GM23248 (cell line): Measurements from ENCODE around the gene PTPRN2. TPM values are rescaled to one million over a fixed set of nuclear protein-coding genes. Genes with fewer than 3 reads are reported as not detected.
"Not testable (repeated sequence)": the region's sequence is repeated elsewhere in the genome, so short reads cannot be mapped to it uniquely, and the experiment has no call there.

Source experiments
- DNase-seq: peaks from one replicate; pipeline ENCODE4 v3.0.0-alpha.2; 2015
- H2AFZ ChIP-seq: fragments of 200-600 bp; sonication (generic); 2 replicates; pipeline ENCODE4 v1.6.1; 2016; ENCODE audit warnings: antibody characterized with exemption
- H3F3A ChIP-seq: fragments of 200-600 bp; sonication (generic); 2 replicates; pipeline ENCODE4 v1.6.1; 2016; ENCODE audit warnings: mild to moderate bottlenecking, antibody characterized with exemption, mixed run types; ENCODE audit not compliant: insufficient read depth
- H3K27ac ChIP-seq: fragments of 200-600 bp; sonication (generic); 2 replicates; pipeline ENCODE4 v1.5.1; 2016; ENCODE audit warnings: mild to moderate bottlenecking
- H3K27me3 ChIP-seq: fragments of 200-600 bp; sonication (generic); replicated peaks from 2 replicates; pipeline ENCODE4 v1.6.1; 2016; ENCODE audit warnings: mild to moderate bottlenecking; ENCODE audit not compliant: insufficient read depth
- H3K36me3 ChIP-seq: fragments of 200-600 bp; sonication (generic); 2 replicates; pipeline ENCODE4 v1.6.1; 2016; ENCODE audit warnings: low read depth, mild to moderate bottlenecking
- H3K4me1 ChIP-seq: fragments of 200-600 bp; sonication (generic); 2 replicates; pipeline ENCODE4 v1.6.1; 2016; ENCODE audit warnings: mild to moderate bottlenecking; ENCODE audit not compliant: insufficient read depth
- H3K4me2 ChIP-seq: fragments of 200-600 bp; sonication (generic); one replicate; pipeline ENCODE4 v1.6.1; 2016; ENCODE audit warnings: mild to moderate bottlenecking; ENCODE audit not compliant: unreplicated experiment
- H3K4me3 ChIP-seq: fragments of 200-600 bp; sonication (generic); 2 replicates; pipeline ENCODE4 v1.5.1; 2016; ENCODE audit warnings: mild to moderate bottlenecking
- H3K79me2 ChIP-seq: fragments of 200-600 bp; sonication (generic); 2 replicates; pipeline ENCODE4 v1.6.1; 2016; ENCODE audit warnings: mild to moderate bottlenecking; ENCODE audit not compliant: insufficient read depth
- H3K9ac ChIP-seq: fragments of 200-600 bp; sonication (generic); 2 replicates; pipeline ENCODE4 v1.6.1; 2016; ENCODE audit warnings: mild to moderate bottlenecking
- H3K9me2 ChIP-seq: fragments of 200-600 bp; sonication (generic); 2 replicates; pipeline ENCODE4 v1.6.1; 2016; ENCODE audit warnings: mixed run types, mild to moderate bottlenecking, moderate library complexity; ENCODE audit not compliant: insufficient read depth
- H3K9me3 ChIP-seq: fragments of 200-600 bp; sonication (generic); one replicate; pipeline ENCODE4 v1.6.1; 2017; ENCODE audit warnings: low read depth
- H4K20me1 ChIP-seq: fragments of 200-600 bp; sonication (generic); 2 replicates; pipeline ENCODE4 v1.6.0; 2016; ENCODE audit not compliant: insufficient read depth
- EZH2 ChIP-seq: fragments of 200-600 bp; sonication (generic); IDR thresholded peaks from 2 replicates; pipeline ENCODE4 v1.6.1; 2018; ENCODE audit warnings: antibody characterized with exemption, mild to moderate bottlenecking; ENCODE audit not compliant: insufficient read depth, poor library complexity, severe bottlenecking
- EZH2phosphoT487 ChIP-seq: fragments of 200-600 bp; sonication (generic); IDR thresholded peaks from 2 replicates; pipeline ENCODE4 v1.6.1; 2018; ENCODE audit warnings: antibody characterized with exemption, moderate library complexity, mild to moderate bottlenecking, low read depth; ENCODE audit not compliant: insufficient read depth
- WGBS, 2 experiments: methylation state at CpG; one replicate each; pipeline ENCODE4 v1.1.6; 2015 to 2017; ENCODE audit warnings: low lambda C conversion rate in 2 of 2, low coverage in 1 of 2; ENCODE audit errors: missing lambda C conversion rate in 2 of 2; 5-methylcytosine and 5-hydroxymethylcytosine counted together
- in situ Hi-C: fragments of 300-500 bp; cut with MboI; formaldehyde crosslinking; loops from 2 replicates; pipeline ENCODE4 v1.15.0; 2020
- polyA plus RNA-seq: library from polyadenylated mRNA; unstranded; fragments of >200 nt; fragmentation: Nextera tagmentation; extraction: Ambion mirVana; gene quantifications from 2 replicates; pipeline ENCODE4 v1.2.1, GENCODE V29; 2016
- total RNA-seq: library from RNA; depleted of rRNA; stranded (reverse); fragments of >200 nt; shearing (Covaris generic); gene quantifications from 2 replicates; pipeline ENCODE4 v1.2.3, GENCODE V29; 2014

Gene PTPRN2
- total and polyA plus RNA-seq, 2 experiments from 2014 or later = 0.13 TPM; not detected in 1

GRCh38 chr7:158521795-158522194 lies 65.8 kb downstream of the PTPRN2 start:
- H3K9ac ChIP-seq, H3K9me2 ChIP-seq, H3K27ac ChIP-seq, H3K4me2 ChIP-seq, H3F3A ChIP-seq, H3K36me3 ChIP-seq, H3K4me1 ChIP-seq, H3K9me3 ChIP-seq, H4K20me1 ChIP-seq, H3K27me3 ChIP-seq, H3K79me2 ChIP-seq, DNase-seq, in situ Hi-C loops, H2AFZ ChIP-seq, H3K4me3 ChIP-seq: not testable (repeated sequence)
- WGBS, 2 experiments = 63% methylated on average over 18 of the region's 18 CpGs; no CpG with 5 or more reads in 1 of the 2 experiments

DNA sequence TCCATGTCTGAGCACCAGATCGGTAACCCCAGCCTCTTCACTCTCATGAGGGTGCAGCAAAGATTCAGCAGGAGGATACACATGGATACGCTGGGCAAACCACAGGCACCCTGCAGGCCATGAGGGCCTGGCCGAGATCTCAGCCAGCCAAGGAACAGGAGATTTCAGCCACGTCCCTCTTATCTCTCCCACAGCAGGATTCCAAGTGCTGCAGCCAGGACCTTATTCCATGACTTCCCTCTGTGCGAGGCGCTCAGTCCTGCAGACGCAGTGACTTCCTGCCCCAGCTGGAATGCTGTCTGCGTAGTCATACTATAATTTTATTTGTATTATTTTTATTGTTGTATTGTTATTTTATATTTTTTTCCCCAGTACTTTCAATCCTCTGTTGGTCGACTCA lies 66.8 kb downstream of the PTPRN2 start:
- no peak overlapping the region for H2AFZ ChIP-seq
- no peaks in the 10 kb centered on the region for H3K4me1 ChIP-seq
- H3K4me3 ChIP-seq = no peak overlapping the region
- no peaks in the 10 kb centered on the region for H3K9me3 ChIP-seq
- H3K9me2 ChIP-seq = no peaks in the 10 kb centered on the region
- H3K36me3 ChIP-seq = no peaks in the 10 kb centered on the region
- no peak overlapping the region for H3K27ac ChIP-seq
- no peak overlapping the region for H3K9ac ChIP-seq
- in situ Hi-C loops = no loop called here
- H4K20me1 ChIP-seq = no peaks in the 10 kb centered on the region
- no peak for TF ChIP-seq EZH2phosphoT487
- no peak for TF ChIP-seq EZH2
- H3K4me2 ChIP-seq = no peak overlapping the region
- no peaks in the 10 kb centered on the region for H3F3A ChIP-seq
- 45% methylated on average over 9 of the region's 9 CpGs for WGBS, 2 experiments
- DNase-seq = no peak
- H3K27me3 ChIP-seq = no peaks in the 10 kb centered on the region
- H3K79me2 ChIP-seq = no peaks in the 10 kb centered on the region

DNA sequence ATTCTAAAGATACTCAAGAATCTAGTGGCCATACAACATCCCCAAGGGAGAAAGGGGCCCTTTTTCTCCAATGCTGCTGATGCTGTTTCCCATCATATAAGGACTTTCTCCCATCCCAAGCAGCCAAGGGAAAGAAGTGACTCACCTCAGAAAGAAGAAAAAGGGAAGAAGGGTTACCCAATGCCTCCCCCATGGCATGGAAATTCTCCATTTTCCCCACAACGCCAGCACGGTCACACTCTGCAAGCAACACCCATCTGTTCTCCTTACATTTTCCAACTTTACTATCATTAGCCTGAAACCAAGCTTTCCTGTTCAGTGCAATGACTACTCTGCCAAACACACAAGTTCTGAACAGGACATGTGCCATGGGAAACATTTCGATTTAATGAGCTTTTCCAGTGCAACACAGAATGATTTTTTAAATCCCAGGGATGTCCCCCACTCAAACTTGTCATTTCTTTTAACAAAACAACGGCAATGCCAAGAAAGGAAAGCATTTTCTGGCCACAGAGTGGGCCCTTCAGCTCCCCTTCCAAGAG lies 67.9 kb downstream of the PTPRN2 start:
- no peaks in the 10 kb centered on the region for H3K9me2 ChIP-seq
- no peak for DNase-seq
- H3K27me3 ChIP-seq = no peaks in the 10 kb centered on the region
- in situ Hi-C loops = no loop called here
- H2AFZ ChIP-seq = no peak overlapping the region
- no peak overlapping the region for H3K27ac ChIP-seq
- no peaks in the 10 kb centered on the region for H4K20me1 ChIP-seq
- no peak overlapping the region for H3K4me2 ChIP-seq
- no peaks in the 10 kb centered on the region for H3K9me3 ChIP-seq
- 18 to 21% methylated on average over 4 of the region's 4 CpGs for whole genome bisulfite sequencing, 2 experiments
- H3K79me2 ChIP-seq = no peaks in the 10 kb centered on the region
- H3K4me1 ChIP-seq = no peaks in the 10 kb centered on the region
- TF ChIP-seq EZH2 (no peak), EZH2phosphoT487 (no peak)
- no peaks in the 10 kb centered on the region for H3F3A ChIP-seq
- no peaks in the 10 kb centered on the region for H3K36me3 ChIP-seq
- no peak overlapping the region for H3K4me3 ChIP-seq
- no peak overlapping the region for H3K9ac ChIP-seq

GRCh38 chr7:158518980-158519632 lies 68.5 kb downstream of the PTPRN2 start:
- no peaks in the 10 kb centered on the region for H3F3A ChIP-seq
- H3K36me3 ChIP-seq = no peaks in the 10 kb centered on the region
- no peak overlapping the region for H3K27ac ChIP-seq
- DNase-seq = no peak
- TF ChIP-seq EZH2phosphoT487 (no peak), EZH2 (no peak)
- no peak overlapping the region for H3K4me2 ChIP-seq
- H3K9me3 ChIP-seq = no peaks in the 10 kb centered on the region
- H3K4me1 ChIP-seq = no peaks in the 10 kb centered on the region
- H4K20me1 ChIP-seq = no peaks in the 10 kb centered on the region
- no peak overlapping the region for H3K9ac ChIP-seq
- in situ Hi-C loops = no loop called here
- H2AFZ ChIP-seq = no peak overlapping the region
- H3K4me3 ChIP-seq = no peak overlapping the region
- H3K9me2 ChIP-seq = no peaks in the 10 kb centered on the region
- H3K27me3 ChIP-seq = no peaks in the 10 kb centered on the region
- WGBS, 2 experiments = 34% methylated on average over 7 of the region's 7 CpGs
- no peaks in the 10 kb centered on the region for H3K79me2 ChIP-seq

DNA sequence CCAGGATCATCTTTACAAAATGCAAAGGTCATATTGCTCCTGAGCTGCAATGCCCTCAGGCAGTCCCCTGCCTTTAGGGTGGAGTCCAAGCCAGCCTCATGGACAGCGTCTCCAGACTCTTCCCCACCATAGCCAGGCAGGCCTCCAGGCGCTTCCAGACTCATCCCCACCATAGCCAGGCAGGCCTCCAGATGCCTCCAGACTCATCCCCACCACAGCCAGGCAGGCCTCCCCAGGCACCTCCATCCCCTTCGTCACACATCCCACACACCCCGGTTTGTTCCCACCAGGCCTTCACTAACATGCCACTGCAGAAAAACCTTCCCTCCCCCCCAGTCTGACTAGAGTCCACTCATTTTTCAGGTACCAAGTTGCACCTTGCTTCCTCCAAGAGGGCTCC lies 70.1 kb downstream of the PTPRN2 start:
- Histone ChIP-seq H2AFZ (no peak overlapping the region), H3K79me2 (no peaks in the 10 kb centered on the region), H4K20me1 (no peaks in the 10 kb centered on the region), H3K9me3 (no peaks in the 10 kb centered on the region), H3K27me3 (no peaks in the 10 kb centered on the region), H3K27ac (no peak overlapping the region), H3K9me2 (no peaks in the 10 kb centered on the region), H3F3A (no peaks in the 10 kb centered on the region), H3K36me3 (no peaks in the 10 kb centered on the region), H3K4me1 (no peaks in the 10 kb centered on the region), H3K4me2 (no peak overlapping the region), H3K9ac (no peak overlapping the region), H3K4me3 (no peak overlapping the region)
- TF ChIP-seq EZH2phosphoT487 (no peak), EZH2 (no peak)
- WGBS, 2 experiments = 14 to 32% methylated on average over 4 of the region's 4 CpGs
- in situ Hi-C loops = no loop called here
- DNase-seq = no peak
